DND-41 (cell line): ENCODE data around the gene NSMF.
A peak's percentile ranks its signal among the peaks of the same experiment; 100 is the strongest.

Source experiments
- ATAC-seq: fragments of 200-7000 bp; cut with Tn5 transposase; 3 replicates; pipeline ENCODE4 v1.9.1; 2021; ENCODE audit warnings: low read depth; ENCODE audit not compliant: insufficient read depth
- DNase-seq: peaks from one replicate; pipeline ENCODE4 v3.0.0-alpha.2; 2020
- H2AFZ ChIP-seq: 2 replicates; pipeline ENCODE4 v1.6.0; 2012; ENCODE audit warnings: low read depth, low read length
- H3K27ac ChIP-seq: 2 replicates; pipeline ENCODE4 v1.5.1; 2012; ENCODE audit warnings: low read length, inconsistent platforms
- H3K27me3 ChIP-seq: fragments of 200-600 bp; sonication (generic); 2 replicates; pipeline ENCODE4 v1.6.0; 2012; ENCODE audit warnings: low read length, mild to moderate bottlenecking, inconsistent platforms; ENCODE audit not compliant: insufficient read depth, poor library complexity
- H3K36me3 ChIP-seq: 2 replicates; pipeline ENCODE4 v1.5.1; 2012; ENCODE audit warnings: low read length, inconsistent platforms; ENCODE audit not compliant: insufficient read depth
- H3K4me1 ChIP-seq: 2 replicates; pipeline ENCODE4 v1.5.1; 2012; ENCODE audit warnings: mild to moderate bottlenecking, low read length; ENCODE audit not compliant: insufficient read depth
- H3K4me2 ChIP-seq: 2 replicates; pipeline ENCODE4 v1.6.0; 2012; ENCODE audit warnings: mild to moderate bottlenecking, moderate library complexity, low read length, inconsistent platforms; ENCODE audit not compliant: insufficient read depth
- H3K4me3 ChIP-seq, 2 experiments: fragments of 200-600 bp in 1 of 2; shearing (Covaris generic) in 1 of 2; 2 replicates each; pipeline ENCODE4 v1.5.1; 2012 to 2016; ENCODE audit warnings: inconsistent platforms in 2 of 2, low read length in 2 of 2, mild to moderate bottlenecking in 2 of 2, low read depth in 1 of 2, moderate library complexity in 1 of 2
- H3K79me2 ChIP-seq: 2 replicates; pipeline ENCODE4 v1.6.0; 2012; ENCODE audit warnings: low read length, inconsistent platforms; ENCODE audit not compliant: insufficient read depth
- H3K9ac ChIP-seq: 2 replicates; pipeline ENCODE4 v1.6.0; 2012; ENCODE audit warnings: low read depth, mild to moderate bottlenecking, inconsistent platforms, low read length, moderate library complexity
- H3K9me3 ChIP-seq: 2 replicates; pipeline ENCODE4 v1.5.1; 2012; ENCODE audit warnings: low read length, moderate library complexity, mild to moderate bottlenecking, inconsistent platforms; ENCODE audit not compliant: insufficient read depth, severe bottlenecking
- H4K20me1 ChIP-seq: 2 replicates; pipeline ENCODE4 v1.6.0; 2012; ENCODE audit warnings: low read length; ENCODE audit not compliant: insufficient read depth
- EZH2 ChIP-seq: IDR thresholded peaks from 3 replicates; pipeline ENCODE4 v1.6.1; 2012; ENCODE audit warnings: borderline replicate concordance, low read depth, mild to moderate bottlenecking, moderate library complexity, low read length, inconsistent platforms; ENCODE audit not compliant: severe bottlenecking
- TF ChIP-seq, protein P1 (sequence below): IDR thresholded peaks from 2 replicates; pipeline ENCODE4 v1.5.1; 2012; ENCODE audit warnings: borderline replicate concordance, low read length, moderate library complexity, mild to moderate bottlenecking; ENCODE audit not compliant: poor library complexity, severe bottlenecking; ENCODE audit errors: extremely low read depth

NSMF gene

DNA sequence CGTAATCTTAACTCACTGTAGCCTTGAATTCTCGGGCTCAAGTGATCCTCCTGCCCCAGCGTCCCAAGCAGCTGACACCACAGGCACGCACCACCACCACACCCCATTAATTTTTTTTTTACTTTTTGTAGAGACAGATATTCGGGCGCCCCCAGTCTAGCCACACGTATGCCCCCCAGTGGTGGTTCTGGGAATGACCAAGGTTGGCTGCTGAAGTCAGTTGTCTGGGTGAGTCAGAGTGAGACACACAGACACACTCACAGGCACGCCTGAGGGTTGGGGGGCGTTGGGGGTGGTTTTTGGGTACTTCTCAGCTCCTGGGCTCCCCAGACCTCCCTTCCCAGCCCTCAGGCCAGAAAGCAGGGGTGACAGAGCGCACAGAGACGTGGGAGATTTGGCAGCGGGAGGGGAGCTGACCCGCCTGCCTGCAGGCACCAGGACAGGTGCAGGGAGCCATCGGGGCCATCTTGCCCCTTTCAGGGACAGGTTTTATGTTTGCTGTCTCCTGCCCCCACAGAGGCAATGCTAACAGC is 13.8 kb downstream of the NSMF start:
- DNase-seq (peak; percentile 66), ATAC-seq (peak; percentile 74)
- H4K20me1 ChIP-seq = peaks cover 24% of the 10 kb centered on the region
- no peaks in the 10 kb centered on the region for H3K36me3 ChIP-seq
- no peak overlapping the region for H3K4me3 ChIP-seq
- no peaks in the 10 kb centered on the region for H3K4me1 ChIP-seq
- TF ChIP-seq, protein P1, sequence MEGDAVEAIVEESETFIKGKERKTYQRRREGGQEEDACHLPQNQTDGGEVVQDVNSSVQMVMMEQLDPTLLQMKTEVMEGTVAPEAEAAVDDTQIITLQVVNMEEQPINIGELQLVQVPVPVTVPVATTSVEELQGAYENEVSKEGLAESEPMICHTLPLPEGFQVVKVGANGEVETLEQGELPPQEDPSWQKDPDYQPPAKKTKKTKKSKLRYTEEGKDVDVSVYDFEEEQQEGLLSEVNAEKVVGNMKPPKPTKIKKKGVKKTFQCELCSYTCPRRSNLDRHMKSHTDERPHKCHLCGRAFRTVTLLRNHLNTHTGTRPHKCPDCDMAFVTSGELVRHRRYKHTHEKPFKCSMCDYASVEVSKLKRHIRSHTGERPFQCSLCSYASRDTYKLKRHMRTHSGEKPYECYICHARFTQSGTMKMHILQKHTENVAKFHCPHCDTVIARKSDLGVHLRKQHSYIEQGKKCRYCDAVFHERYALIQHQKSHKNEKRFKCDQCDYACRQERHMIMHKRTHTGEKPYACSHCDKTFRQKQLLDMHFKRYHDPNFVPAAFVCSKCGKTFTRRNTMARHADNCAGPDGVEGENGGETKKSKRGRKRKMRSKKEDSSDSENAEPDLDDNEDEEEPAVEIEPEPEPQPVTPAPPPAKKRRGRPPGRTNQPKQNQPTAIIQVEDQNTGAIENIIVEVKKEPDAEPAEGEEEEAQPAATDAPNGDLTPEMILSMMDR = peak; percentile 75
- no peak for TF ChIP-seq EZH2
- no peaks in the 10 kb centered on the region for H3K27me3 ChIP-seq
- no peak overlapping the region for H2AFZ ChIP-seq
- no peaks in the 10 kb centered on the region for H3K9me3 ChIP-seq
- H3K27ac ChIP-seq = no peak overlapping the region
- no peak overlapping the region for H3K4me2 ChIP-seq
- H3K79me2 ChIP-seq = no peaks in the 10 kb centered on the region
- no peak overlapping the region for H3K9ac ChIP-seq

DNA sequence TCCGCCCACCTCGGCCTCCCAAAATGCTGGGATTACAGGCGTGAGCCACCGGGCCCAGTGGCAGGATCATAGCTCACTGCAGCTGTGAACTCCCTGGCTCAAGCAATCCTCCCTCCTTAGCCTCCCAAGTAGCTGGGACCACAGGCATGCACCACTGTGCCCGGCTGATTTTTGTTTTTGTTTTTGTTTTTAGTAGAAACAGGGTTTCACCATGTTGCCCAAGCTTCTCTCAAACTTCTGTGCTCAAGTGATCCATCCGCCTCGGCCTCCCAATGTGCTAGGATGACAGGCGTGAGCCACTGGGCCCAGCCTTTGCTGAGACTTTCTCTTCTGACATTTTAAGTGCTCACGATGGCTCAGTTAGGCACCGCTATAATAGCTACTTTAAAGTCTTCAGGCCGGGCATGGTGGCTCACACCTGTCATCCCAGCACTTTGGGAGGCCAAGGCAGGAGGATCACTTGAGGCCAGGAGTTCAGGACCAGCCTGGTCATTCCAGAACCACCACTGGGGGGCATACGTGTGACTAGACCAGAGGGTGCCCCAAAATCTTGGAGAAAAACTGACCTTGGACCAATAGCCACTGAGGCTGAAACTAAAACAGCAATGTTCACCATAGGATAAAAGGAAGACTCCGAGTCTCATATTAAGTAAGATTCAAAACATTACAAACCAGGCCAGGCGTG is 14.9 kb downstream of the NSMF start:
- peaks cover 17% of the 10 kb centered on the region for H4K20me1 ChIP-seq
- H3K27me3 ChIP-seq = no peaks in the 10 kb centered on the region
- ATAC-seq (no peak), DNase-seq (no peak)
- H2AFZ ChIP-seq = no peak overlapping the region
- H3K27ac ChIP-seq = no peak overlapping the region
- H3K4me1 ChIP-seq = no peaks in the 10 kb centered on the region
- H3K9ac ChIP-seq = no peak overlapping the region
- no peaks in the 10 kb centered on the region for H3K79me2 ChIP-seq
- TF ChIP-seq, protein P1 = no peak
- no peak for TF ChIP-seq EZH2
- no peaks in the 10 kb centered on the region for H3K9me3 ChIP-seq
- H3K4me2 ChIP-seq = no peak overlapping the region
- no peak overlapping the region for H3K4me3 ChIP-seq
- H3K36me3 ChIP-seq = no peaks in the 10 kb centered on the region

DNA sequence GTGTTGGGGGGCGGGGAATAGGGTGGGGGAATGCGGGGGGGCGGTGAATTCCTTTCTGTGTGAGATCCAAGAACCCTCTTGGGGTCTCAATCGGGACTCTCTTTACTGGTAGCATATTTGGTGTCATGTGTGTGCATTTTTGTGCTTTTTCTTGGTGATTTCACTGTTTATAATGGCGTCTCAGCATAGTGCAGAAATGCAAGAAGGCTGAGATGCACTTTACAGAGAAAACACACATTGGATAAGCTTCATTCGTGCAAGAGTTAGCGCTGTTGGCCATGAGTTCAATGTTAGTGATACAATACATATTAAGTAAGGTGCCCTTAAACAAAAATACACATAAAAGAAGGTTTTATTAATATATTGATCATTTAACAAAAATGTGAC is 17.2 kb downstream of the NSMF start:
- H3K9me3 ChIP-seq = no peaks in the 10 kb centered on the region
- DNase-seq (no peak), ATAC-seq (no peak)
- H3K4me3 ChIP-seq = no peak overlapping the region
- H3K9ac ChIP-seq = no peak overlapping the region
- H2AFZ ChIP-seq = no peak overlapping the region
- no peaks in the 10 kb centered on the region for H3K79me2 ChIP-seq
- no peak overlapping the region for H3K4me2 ChIP-seq
- peaks cover 12% of the 10 kb centered on the region; the same call in 1 of the 2 replicates for H4K20me1 ChIP-seq
- no peaks in the 10 kb centered on the region for H3K36me3 ChIP-seq
- H3K27ac ChIP-seq = no peak overlapping the region
- H3K4me1 ChIP-seq = no peaks in the 10 kb centered on the region
- TF ChIP-seq, protein P1 = no peak
- TF ChIP-seq EZH2 = no peak
- no peaks in the 10 kb centered on the region for H3K27me3 ChIP-seq
